ENCODE measurements around the gene TMSB4X. TPM values are rescaled to one million over a fixed set of nuclear protein-coding genes. Genes with fewer than 3 reads are reported as not detected.

Gene TMSB4X
- polyA plus RNA-seq, 1 of the 3 experiments (the other 2 are of a cell fraction) = 4,830 TPM

DNA sequence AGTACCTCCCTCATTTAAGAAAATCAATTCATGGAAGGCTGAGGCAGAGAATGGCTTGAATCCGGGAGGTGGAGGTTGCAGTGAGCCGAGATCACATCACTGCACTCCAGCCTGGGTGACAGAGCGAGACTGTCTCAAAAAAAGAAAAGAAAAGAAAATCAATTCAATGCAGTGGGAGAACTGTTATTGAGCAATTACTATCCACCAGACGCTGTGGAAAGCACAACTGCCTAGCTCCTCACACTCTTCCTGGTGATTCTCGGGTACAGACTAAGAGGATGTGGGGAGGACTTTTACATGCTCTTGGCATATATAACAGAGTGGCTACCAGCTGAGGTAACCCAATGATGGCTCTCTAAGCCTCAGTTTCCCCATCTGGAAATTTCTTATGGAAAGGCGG lies 2.7 kb upstream of the TMSB4X start:
- peak overlapping the region; percentile 54; the same call in 1 of the 2 replicates for H2AFZ ChIP-seq (ENCODE audit: low read depth)
- ChIA-PET CTCF (interaction anchor here (1.5 to 2.0 kb wide), 2 partner anchors 24 to 516 kb away, joined by 3 to 7 read pairs; no protein-coding TSS in a partner anchor), POLR2A (no interaction called here)
- peaks cover 2 to 19% of the 10 kb centered on the region in 2 experiments for H3K36me3 ChIP-seq (replicated peaks in 1 of 2; ENCODE audit: control insufficient read depth in 1 of 2, insufficient read depth in 2 of 2, low read length in 1 of 2)
- peaks cover 0 to 12% of the 10 kb centered on the region in 2 experiments; a peak in 2 of 4 replicates for H3K4me1 ChIP-seq (ENCODE audit: control insufficient read depth in 1 of 2, insufficient read depth in 2 of 2, low read depth in 1 of 2, low read length in 1 of 2)
- peaks cover 17% of the 10 kb centered on the region; the same call in 1 of the 2 replicates for H4K20me1 ChIP-seq (ENCODE audit: insufficient read depth)
- no peaks in the 10 kb centered on the region for H3K27me3 ChIP-seq (ENCODE audit: insufficient read depth)
- H3K4me2 ChIP-seq = 0 out of 2 replicates have a peak overlapping the region, but pooled peaks have one; percentile 68
- peaks cover 40% of the 10 kb centered on the region for H3F3A ChIP-seq (replicated peaks; ENCODE audit: insufficient read depth)
- no peak overlapping the region for H3K9ac ChIP-seq
- no peaks in the 10 kb centered on the region for H3K9me2 ChIP-seq
- no peaks in the 10 kb centered on the region for H3K9me3 ChIP-seq
- WGBS (ENCODE audit: low lambda C conversion rate) = 80% methylated on average over 6 of the region's 6 CpGs
- no peak overlapping the region for H3K4me3 ChIP-seq (ENCODE audit: low read depth in 2 of 2, low read length in 1 of 2)
- peaks cover 39% of the 10 kb centered on the region for H3K79me2 ChIP-seq (ENCODE audit: insufficient read depth)
- H3K27ac ChIP-seq (ENCODE audit: low read depth in 2 of 2, low read length in 1 of 2) = peak overlapping the region in 1 of 2 experiments; percentile 78; a peak in 1 of 4 replicates
- DNase-seq = no peak
- TF ChIP-seq POLR2AphosphoS5 (IDR thresholded peaks at IDR 0.05; ENCODE audit: low read depth, low read length) (no peak), SIN3A (IDR thresholded peaks at IDR 0.05; ENCODE audit: borderline replicate concordance, low read depth, low read length) (no peak)
- TF ChIP-seq, protein P1, sequence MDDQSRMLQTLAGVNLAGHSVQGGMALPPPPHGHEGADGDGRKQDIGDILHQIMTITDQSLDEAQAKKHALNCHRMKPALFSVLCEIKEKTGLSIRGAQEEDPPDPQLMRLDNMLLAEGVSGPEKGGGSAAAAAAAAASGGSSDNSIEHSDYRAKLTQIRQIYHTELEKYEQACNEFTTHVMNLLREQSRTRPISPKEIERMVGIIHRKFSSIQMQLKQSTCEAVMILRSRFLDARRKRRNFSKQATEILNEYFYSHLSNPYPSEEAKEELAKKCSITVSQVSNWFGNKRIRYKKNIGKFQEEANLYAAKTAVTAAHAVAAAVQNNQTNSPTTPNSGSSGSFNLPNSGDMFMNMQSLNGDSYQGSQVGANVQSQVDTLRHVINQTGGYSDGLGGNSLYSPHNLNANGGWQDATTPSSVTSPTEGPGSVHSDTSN (IDR thresholded peaks at IDR 0.05) = no peak
- TF ChIP-seq, protein P2, sequence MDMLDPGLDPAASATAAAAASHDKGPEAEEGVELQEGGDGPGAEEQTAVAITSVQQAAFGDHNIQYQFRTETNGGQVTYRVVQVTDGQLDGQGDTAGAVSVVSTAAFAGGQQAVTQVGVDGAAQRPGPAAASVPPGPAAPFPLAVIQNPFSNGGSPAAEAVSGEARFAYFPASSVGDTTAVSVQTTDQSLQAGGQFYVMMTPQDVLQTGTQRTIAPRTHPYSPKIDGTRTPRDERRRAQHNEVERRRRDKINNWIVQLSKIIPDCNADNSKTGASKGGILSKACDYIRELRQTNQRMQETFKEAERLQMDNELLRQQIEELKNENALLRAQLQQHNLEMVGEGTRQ (IDR thresholded peaks at IDR 0.05; ENCODE audit: borderline replicate concordance, low read depth, low read length) = no peak

DNA sequence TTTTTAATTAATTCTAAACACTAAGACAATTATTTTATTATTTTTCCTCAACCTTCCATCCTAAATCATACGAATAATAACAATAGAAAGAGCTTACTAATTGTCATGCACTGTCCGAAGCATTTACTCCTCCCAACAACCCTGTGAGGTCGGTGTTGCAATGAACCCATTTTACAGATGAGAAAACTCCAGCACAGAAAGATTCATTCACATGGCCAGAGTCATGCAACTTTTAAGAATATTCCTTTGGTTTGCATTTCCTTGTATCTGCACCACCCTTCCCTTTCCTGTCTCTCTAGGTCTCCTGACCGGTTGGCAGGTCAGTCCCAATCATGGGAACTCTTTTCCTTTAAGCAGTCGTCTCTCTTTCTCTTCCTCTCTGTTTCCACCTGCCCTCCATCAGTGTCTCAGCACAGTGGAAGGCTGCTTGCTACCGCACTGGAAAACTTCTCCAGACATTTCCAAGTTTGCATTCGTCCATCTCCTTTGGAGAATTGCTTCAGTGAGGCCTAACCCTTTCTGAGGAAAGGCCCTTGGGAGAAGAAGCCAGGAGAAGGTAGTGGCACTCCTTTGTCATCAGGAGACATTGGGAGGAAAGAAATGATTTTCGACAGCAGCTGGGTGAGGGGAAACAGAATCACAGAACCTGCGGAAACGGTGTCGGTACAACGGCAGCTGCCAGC lies 1.9 kb upstream of the TMSB4X start:
- 80% methylated on average over 12 of the region's 12 CpGs for WGBS (ENCODE audit: low lambda C conversion rate)
- H3K79me2 ChIP-seq (ENCODE audit: insufficient read depth) = peaks cover 46% of the 10 kb centered on the region
- POLR2A ChIA-PET = no interaction called here
- no peak overlapping the region for H3K4me3 ChIP-seq (ENCODE audit: low read depth in 2 of 2, low read length in 1 of 2)
- H3K27me3 ChIP-seq (ENCODE audit: insufficient read depth) = no peaks in the 10 kb centered on the region
- H3K9ac ChIP-seq = no peak overlapping the region; the same call in 1 of the 2 replicates
- H3F3A ChIP-seq (replicated peaks; ENCODE audit: insufficient read depth) = peaks cover 48% of the 10 kb centered on the region
- H3K36me3 ChIP-seq (replicated peaks in 1 of 2; ENCODE audit: control insufficient read depth in 1 of 2, insufficient read depth in 2 of 2, low read length in 1 of 2) = peaks cover 6 to 25% of the 10 kb centered on the region in 2 experiments
- H3K9me3 ChIP-seq = no peaks in the 10 kb centered on the region
- peaks cover 0 to 12% of the 10 kb centered on the region in 2 experiments; a peak in 2 of 4 replicates for H3K4me1 ChIP-seq (ENCODE audit: control insufficient read depth in 1 of 2, insufficient read depth in 2 of 2, low read depth in 1 of 2, low read length in 1 of 2)
- peak overlapping the region; percentile 86; the same call in 1 of the 2 replicates for H3K4me2 ChIP-seq
- TF ChIP-seq GATA2 (CRISPR knock-in tag; IDR thresholded peaks at IDR 0.05) = no peak
- TF ChIP-seq, protein P3, sequence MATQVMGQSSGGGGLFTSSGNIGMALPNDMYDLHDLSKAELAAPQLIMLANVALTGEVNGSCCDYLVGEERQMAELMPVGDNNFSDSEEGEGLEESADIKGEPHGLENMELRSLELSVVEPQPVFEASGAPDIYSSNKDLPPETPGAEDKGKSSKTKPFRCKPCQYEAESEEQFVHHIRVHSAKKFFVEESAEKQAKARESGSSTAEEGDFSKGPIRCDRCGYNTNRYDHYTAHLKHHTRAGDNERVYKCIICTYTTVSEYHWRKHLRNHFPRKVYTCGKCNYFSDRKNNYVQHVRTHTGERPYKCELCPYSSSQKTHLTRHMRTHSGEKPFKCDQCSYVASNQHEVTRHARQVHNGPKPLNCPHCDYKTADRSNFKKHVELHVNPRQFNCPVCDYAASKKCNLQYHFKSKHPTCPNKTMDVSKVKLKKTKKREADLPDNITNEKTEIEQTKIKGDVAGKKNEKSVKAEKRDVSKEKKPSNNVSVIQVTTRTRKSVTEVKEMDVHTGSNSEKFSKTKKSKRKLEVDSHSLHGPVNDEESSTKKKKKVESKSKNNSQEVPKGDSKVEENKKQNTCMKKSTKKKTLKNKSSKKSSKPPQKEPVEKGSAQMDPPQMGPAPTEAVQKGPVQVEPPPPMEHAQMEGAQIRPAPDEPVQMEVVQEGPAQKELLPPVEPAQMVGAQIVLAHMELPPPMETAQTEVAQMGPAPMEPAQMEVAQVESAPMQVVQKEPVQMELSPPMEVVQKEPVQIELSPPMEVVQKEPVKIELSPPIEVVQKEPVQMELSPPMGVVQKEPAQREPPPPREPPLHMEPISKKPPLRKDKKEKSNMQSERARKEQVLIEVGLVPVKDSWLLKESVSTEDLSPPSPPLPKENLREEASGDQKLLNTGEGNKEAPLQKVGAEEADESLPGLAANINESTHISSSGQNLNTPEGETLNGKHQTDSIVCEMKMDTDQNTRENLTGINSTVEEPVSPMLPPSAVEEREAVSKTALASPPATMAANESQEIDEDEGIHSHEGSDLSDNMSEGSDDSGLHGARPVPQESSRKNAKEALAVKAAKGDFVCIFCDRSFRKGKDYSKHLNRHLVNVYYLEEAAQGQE (IDR thresholded peaks at IDR 0.05; ENCODE audit: low read depth, low read length) = no peak
- TF ChIP-seq EZH2phosphoT487 (IDR thresholded peaks at IDR 0.05; ENCODE audit: borderline replicate concordance, low read depth) = no peak
- TF ChIP-seq NRF1 (IDR thresholded peaks at IDR 0.05; ENCODE audit: low read depth, low read length) = no peak
- no peak for TF ChIP-seq SIN3A (IDR thresholded peaks at IDR 0.05; ENCODE audit: borderline replicate concordance, low read depth, low read length)
- TF ChIP-seq JUND (IDR thresholded peaks at IDR 0.05) = no peak
- TF ChIP-seq, protein P2 (IDR thresholded peaks at IDR 0.05; ENCODE audit: borderline replicate concordance, low read depth, low read length) = no peak
- TF ChIP-seq POLR2AphosphoS5 (IDR thresholded peaks at IDR 0.05; ENCODE audit: low read depth, low read length) = no peak
- TF ChIP-seq, protein P4, sequence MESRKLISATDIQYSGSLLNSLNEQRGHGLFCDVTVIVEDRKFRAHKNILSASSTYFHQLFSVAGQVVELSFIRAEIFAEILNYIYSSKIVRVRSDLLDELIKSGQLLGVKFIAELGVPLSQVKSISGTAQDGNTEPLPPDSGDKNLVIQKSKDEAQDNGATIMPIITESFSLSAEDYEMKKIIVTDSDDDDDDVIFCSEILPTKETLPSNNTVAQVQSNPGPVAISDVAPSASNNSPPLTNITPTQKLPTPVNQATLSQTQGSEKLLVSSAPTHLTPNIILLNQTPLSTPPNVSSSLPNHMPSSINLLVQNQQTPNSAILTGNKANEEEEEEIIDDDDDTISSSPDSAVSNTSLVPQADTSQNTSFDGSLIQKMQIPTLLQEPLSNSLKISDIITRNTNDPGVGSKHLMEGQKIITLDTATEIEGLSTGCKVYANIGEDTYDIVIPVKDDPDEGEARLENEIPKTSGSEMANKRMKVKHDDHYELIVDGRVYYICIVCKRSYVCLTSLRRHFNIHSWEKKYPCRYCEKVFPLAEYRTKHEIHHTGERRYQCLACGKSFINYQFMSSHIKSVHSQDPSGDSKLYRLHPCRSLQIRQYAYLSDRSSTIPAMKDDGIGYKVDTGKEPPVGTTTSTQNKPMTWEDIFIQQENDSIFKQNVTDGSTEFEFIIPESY (IDR thresholded peaks at IDR 0.05; ENCODE audit: borderline replicate concordance, low read depth) = no peak
- TF ChIP-seq, protein P5, sequence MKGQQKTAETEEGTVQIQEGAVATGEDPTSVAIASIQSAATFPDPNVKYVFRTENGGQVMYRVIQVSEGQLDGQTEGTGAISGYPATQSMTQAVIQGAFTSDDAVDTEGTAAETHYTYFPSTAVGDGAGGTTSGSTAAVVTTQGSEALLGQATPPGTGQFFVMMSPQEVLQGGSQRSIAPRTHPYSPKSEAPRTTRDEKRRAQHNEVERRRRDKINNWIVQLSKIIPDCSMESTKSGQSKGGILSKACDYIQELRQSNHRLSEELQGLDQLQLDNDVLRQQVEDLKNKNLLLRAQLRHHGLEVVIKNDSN (IDR thresholded peaks at IDR 0.05; ENCODE audit: borderline replicate concordance, low read depth) = no peak
- peaks cover 20% of the 10 kb centered on the region; the same call in 1 of the 2 replicates for H4K20me1 ChIP-seq (ENCODE audit: insufficient read depth)
- H3K9me2 ChIP-seq = no peaks in the 10 kb centered on the region
- H3K27ac ChIP-seq (ENCODE audit: low read depth in 2 of 2, low read length in 1 of 2) = peak overlapping the region in 1 of 2 experiments; percentile 98; a peak in 1 of 4 replicates
- peak overlapping the region; percentile 69; the same call in 1 of the 2 replicates for H2AFZ ChIP-seq (ENCODE audit: low read depth)
- CTCF ChIA-PET = interaction anchor here (1.5 to 2.0 kb wide), 2 partner anchors 25 to 515 kb away, joined by 3 to 7 read pairs; no protein-coding TSS in a partner anchor
- DNase-seq = no peak
